ENCODE data around the gene WDR48.

WDR48 gene

DNA sequence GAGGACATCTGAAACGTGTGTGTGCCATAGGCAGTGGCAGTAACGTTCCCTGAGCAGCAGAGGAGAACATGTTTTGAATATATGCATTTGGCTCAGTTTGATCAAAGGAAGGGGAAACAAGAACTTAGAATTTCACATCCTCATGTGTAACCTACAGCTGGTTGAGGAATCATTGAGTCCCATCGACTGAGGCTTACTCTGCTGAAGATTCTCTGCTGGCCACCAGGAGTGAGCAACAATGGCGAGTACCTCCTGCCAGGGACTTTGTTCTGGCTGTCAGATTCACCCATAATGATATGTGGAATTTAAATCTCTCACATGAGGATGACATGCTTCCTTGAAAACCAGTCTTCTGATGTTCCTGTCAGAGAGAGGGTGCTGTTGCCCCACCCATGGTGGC is 34.3 kb downstream of the WDR48 start:
- Histone ChIP-seq H3F3A (ENCODE audit: insufficient read depth, low read length) (no peaks in the 10 kb centered on the region), H4K20me1 (ENCODE audit: insufficient read depth, low read length) (no peaks in the 10 kb centered on the region), H3K27me3 (ENCODE audit: insufficient read depth, low read length) (no peaks in the 10 kb centered on the region), H3K9me3 (ENCODE audit: low read length) (no peaks in the 10 kb centered on the region), H3K4me1 (ENCODE audit: insufficient read depth, low read length, severe bottlenecking) (peaks cover 18% of the 10 kb centered on the region), H3K79me2 (ENCODE audit: insufficient read depth, low read length) (no peaks in the 10 kb centered on the region), H3K27ac (ENCODE audit: low read depth, low read length, poor library complexity, severe bottlenecking) (peak overlapping the region; percentile 75), H2AFZ (ENCODE audit: low read length) (no peak overlapping the region), H3K4me2 (ENCODE audit: low read length) (peak overlapping the region; percentile 31; the same call in 1 of the 2 replicates), H3K4me3 (ENCODE audit: low read depth, low read length, poor library complexity, severe bottlenecking) (no peak overlapping the region), H3K36me3 (ENCODE audit: insufficient read depth, low read length) (peaks cover 53% of the 10 kb centered on the region), H3K9me2 (ENCODE audit: low read depth, low read length) (no peaks in the 10 kb centered on the region), H3K9ac (ENCODE audit: low read length) (peak overlapping the region; percentile 28; the same call in 1 of the 2 replicates)
- TF ChIP-seq EZH2 (IDR thresholded peaks at IDR 0.05; ENCODE audit: borderline replicate concordance, low read length) = no peak
- TF ChIP-seq, protein P1, sequence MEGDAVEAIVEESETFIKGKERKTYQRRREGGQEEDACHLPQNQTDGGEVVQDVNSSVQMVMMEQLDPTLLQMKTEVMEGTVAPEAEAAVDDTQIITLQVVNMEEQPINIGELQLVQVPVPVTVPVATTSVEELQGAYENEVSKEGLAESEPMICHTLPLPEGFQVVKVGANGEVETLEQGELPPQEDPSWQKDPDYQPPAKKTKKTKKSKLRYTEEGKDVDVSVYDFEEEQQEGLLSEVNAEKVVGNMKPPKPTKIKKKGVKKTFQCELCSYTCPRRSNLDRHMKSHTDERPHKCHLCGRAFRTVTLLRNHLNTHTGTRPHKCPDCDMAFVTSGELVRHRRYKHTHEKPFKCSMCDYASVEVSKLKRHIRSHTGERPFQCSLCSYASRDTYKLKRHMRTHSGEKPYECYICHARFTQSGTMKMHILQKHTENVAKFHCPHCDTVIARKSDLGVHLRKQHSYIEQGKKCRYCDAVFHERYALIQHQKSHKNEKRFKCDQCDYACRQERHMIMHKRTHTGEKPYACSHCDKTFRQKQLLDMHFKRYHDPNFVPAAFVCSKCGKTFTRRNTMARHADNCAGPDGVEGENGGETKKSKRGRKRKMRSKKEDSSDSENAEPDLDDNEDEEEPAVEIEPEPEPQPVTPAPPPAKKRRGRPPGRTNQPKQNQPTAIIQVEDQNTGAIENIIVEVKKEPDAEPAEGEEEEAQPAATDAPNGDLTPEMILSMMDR (IDR thresholded peaks at IDR 0.05; ENCODE audit: low read length) = peak; percentile 22; the same call in 1 of the 2 replicates

- Histone ChIP-seq H4K20me1 (ENCODE audit: insufficient read depth, low read length) (no peaks in the 10 kb centered on the region), H3K9ac (ENCODE audit: low read length) (no peak overlapping the region), H3K27ac (ENCODE audit: low read depth, low read length, poor library complexity, severe bottlenecking) (no peak overlapping the region), H3K9me3 (ENCODE audit: low read length) (no peaks in the 10 kb centered on the region), H3K79me2 (ENCODE audit: insufficient read depth, low read length) (no peaks in the 10 kb centered on the region), H3K36me3 (ENCODE audit: insufficient read depth, low read length) (peaks cover 63% of the 10 kb centered on the region), H3F3A (ENCODE audit: insufficient read depth, low read length) (no peaks in the 10 kb centered on the region), H3K4me3 (ENCODE audit: low read depth, low read length, poor library complexity, severe bottlenecking) (no peak overlapping the region), H3K4me2 (ENCODE audit: low read length) (no peak overlapping the region), H3K9me2 (ENCODE audit: low read depth, low read length) (no peaks in the 10 kb centered on the region), H3K27me3 (ENCODE audit: insufficient read depth, low read length) (no peaks in the 10 kb centered on the region), H3K4me1 (ENCODE audit: insufficient read depth, low read length, severe bottlenecking) (peaks cover 18% of the 10 kb centered on the region), H2AFZ (ENCODE audit: low read length) (no peak overlapping the region)
- TF ChIP-seq, protein P1 (IDR thresholded peaks at IDR 0.05; ENCODE audit: low read length) = no peak
- no peak for TF ChIP-seq EZH2 (IDR thresholded peaks at IDR 0.05; ENCODE audit: borderline replicate concordance, low read length)
Observed at GRCh38 chr3:39088456-39088855, 36.6 kb downstream of the WDR48 start.

- Histone ChIP-seq H3K27ac (ENCODE audit: low read depth, low read length, poor library complexity, severe bottlenecking) (no peak overlapping the region), H3K4me1 (ENCODE audit: insufficient read depth, low read length, severe bottlenecking) (peaks cover 18% of the 10 kb centered on the region), H3K4me3 (ENCODE audit: low read depth, low read length, poor library complexity, severe bottlenecking) (no peak overlapping the region), H3F3A (ENCODE audit: insufficient read depth, low read length) (no peaks in the 10 kb centered on the region), H4K20me1 (ENCODE audit: insufficient read depth, low read length) (no peaks in the 10 kb centered on the region), H3K9ac (ENCODE audit: low read length) (no peak overlapping the region), H3K4me2 (ENCODE audit: low read length) (no peak overlapping the region), H3K36me3 (ENCODE audit: insufficient read depth, low read length) (peaks cover 67% of the 10 kb centered on the region), H2AFZ (ENCODE audit: low read length) (no peak overlapping the region), H3K79me2 (ENCODE audit: insufficient read depth, low read length) (no peaks in the 10 kb centered on the region), H3K9me3 (ENCODE audit: low read length) (no peaks in the 10 kb centered on the region), H3K27me3 (ENCODE audit: insufficient read depth, low read length) (no peaks in the 10 kb centered on the region), H3K9me2 (ENCODE audit: low read depth, low read length) (no peaks in the 10 kb centered on the region)
- TF ChIP-seq EZH2 (IDR thresholded peaks at IDR 0.05; ENCODE audit: borderline replicate concordance, low read length) = no peak
- TF ChIP-seq, protein P1 (IDR thresholded peaks at IDR 0.05; ENCODE audit: low read length) = no peak
Observed at GRCh38 chr3:39088889-39089288, 37.1 kb downstream of the WDR48 start.

Measured in OCI-LY1 (cell line).